GM12878 (cell line): ENCODE data around the gene DDO. TPM values are rescaled to one million over a fixed set of nuclear protein-coding genes. Genes with fewer than 3 reads are reported as not detected.

Experiments
- ATAC-seq: fragments of 200-7000 bp; cut with Tn5 transposase; 3 replicates; pipeline ENCODE4 v1.9.1; 2020; ENCODE audit warnings: mild to moderate bottlenecking, moderate library complexity
- BruUV-seq: library from RNA; stranded (reverse); fragments of 400-500 nt; replicated peaks from 2 replicates; lab custom pipeline; 2021; lab: Mats Ljungman, UMichigan
- CTCF ChIA-PET: fragments of 300-600 bp; sonication (Branson Sonifier 250); formaldehyde crosslinking; extraction: SDS; loops from one replicate; lab custom pipeline; 2021; ENCODE audit warnings: inconsistent platforms; lab: Yijun Ruan, JAX
- POLR2A ChIA-PET: fragments of 350-600 bp; formaldehyde crosslinking; extraction: SDS; loops from one replicate; lab custom pipeline; 2021; ENCODE audit warnings: inconsistent platforms; lab: Charles Lee
- RAD21 ChIA-PET: fragments of 300-600 bp; sonication (Branson Sonifier 250); formaldehyde crosslinking; loops from one replicate; lab custom pipeline; 2023; ENCODE audit warnings: antibody characterized with exemption; ENCODE audit not compliant: unreplicated experiment; lab: Charles Lee
- SMC1A ChIA-PET: fragments of 300-600 bp; sonication (Branson Sonifier 250); formaldehyde crosslinking; loops from one replicate; lab custom pipeline; 2023; ENCODE audit not compliant: unreplicated experiment, uncharacterized antibody; lab: Charles Lee
- DNase-seq: peaks from one replicate; pipeline ENCODE4 v3.0.0-alpha.2; 2011; ENCODE audit warnings: low read depth, low spot score
- FAIRE-seq: peaks from 3 replicates; lab custom pipeline; 2011; peaks lifted over from hg19 to GRCh38; lab: Jason Lieb, UNC
- H2AFZ ChIP-seq: 2 replicates; pipeline ENCODE4 v1.6.0; 2011; ENCODE audit warnings: low read depth, low read length, control low read depth; ENCODE audit not compliant: control insufficient read depth
- H3K27ac ChIP-seq: 2 replicates; pipeline ENCODE4 v1.5.1; 2011; ENCODE audit warnings: control low read depth; ENCODE audit not compliant: control insufficient read depth, insufficient read depth
- H3K27me3 ChIP-seq, 2 experiments: replicated peaks in 1 of 2; 2 replicates each; pipeline versions ENCODE4 v1.6.0 to v1.6.1; 2011; ENCODE audit warnings: low read length in 1 of 2; ENCODE audit not compliant: control insufficient read depth in 2 of 2, insufficient read depth in 2 of 2
- H3K36me3 ChIP-seq, 2 experiments: 2 replicates each; pipeline ENCODE4 v1.5.1; 2011; ENCODE audit warnings: low read length in 1 of 2; ENCODE audit not compliant: control insufficient read depth in 2 of 2, insufficient read depth in 2 of 2
- H3K4me1 ChIP-seq: 2 replicates; pipeline ENCODE4 v1.6.1; 2011; ENCODE audit warnings: mild to moderate bottlenecking, low read length, moderate library complexity, mixed read lengths; ENCODE audit not compliant: control insufficient read depth, insufficient read depth
- H3K4me2 ChIP-seq: 2 replicates; pipeline ENCODE4 v1.6.0; 2011; ENCODE audit warnings: control low read depth; ENCODE audit not compliant: control insufficient read depth, insufficient read depth
- H3K4me3 ChIP-seq: fragments of 200-600 bp; sonication (generic); 2 replicates; pipeline ENCODE4 v1.5.1; 2016
- H3K79me2 ChIP-seq: 2 replicates; pipeline ENCODE4 v1.6.0; 2011; ENCODE audit warnings: low read length; ENCODE audit not compliant: control insufficient read depth, insufficient read depth
- H3K9ac ChIP-seq: 2 replicates; pipeline ENCODE4 v1.8.0; 2011; ENCODE audit warnings: low read length, control low read depth, mixed read lengths; ENCODE audit not compliant: control insufficient read depth, insufficient read depth
- H3K9me3 ChIP-seq: replicated peaks from 3 replicates; pipeline ENCODE4 v1.5.1; 2011; ENCODE audit warnings: mild to moderate bottlenecking, low read length; ENCODE audit not compliant: control insufficient read depth, insufficient read depth
- H4K20me1 ChIP-seq: 2 replicates; pipeline ENCODE4 v1.6.0; 2011; ENCODE audit not compliant: control insufficient read depth, insufficient read depth
- CREB1 ChIP-seq: IDR thresholded peaks from 2 replicates; pipeline ENCODE4 v1.6.1; 2012; ENCODE audit warnings: low read depth, mild to moderate bottlenecking, inconsistent platforms
- FOXM1 ChIP-seq: IDR thresholded peaks from 2 replicates; pipeline ENCODE4 v1.6.1; 2012; ENCODE audit warnings: low read depth, mild to moderate bottlenecking, inconsistent platforms, low read length, moderate library complexity
- GATAD2B ChIP-seq: fragments of 450-650 bp; conservative IDR thresholded peaks from 2 replicates; pipeline ENCODE4 v1.6.1; 2017; ENCODE audit warnings: low read depth, mild to moderate bottlenecking, moderate library complexity
- MTA3 ChIP-seq: IDR thresholded peaks from 2 replicates; pipeline ENCODE4 v1.6.1; 2012; ENCODE audit warnings: low read length, inconsistent platforms, borderline replicate concordance
- PAX5 ChIP-seq: IDR thresholded peaks from 2 replicates; pipeline ENCODE4 v1.6.1; 2011; ENCODE audit warnings: low read depth, low read length, borderline replicate concordance
- RCOR1 ChIP-seq: conservative IDR thresholded peaks from 2 replicates; pipeline ENCODE4 v1.6.1; 2012; ENCODE audit warnings: low read depth, low read length, improper control_type of control experiment
- SPI1 ChIP-seq: IDR thresholded peaks from 2 replicates; pipeline ENCODE4 v1.6.1; 2011; ENCODE audit warnings: low read depth, mild to moderate bottlenecking, low read length, moderate library complexity, borderline replicate concordance; ENCODE audit not compliant: insufficient read depth
- SRF ChIP-seq, 2 experiments: IDR thresholded peaks; 2 replicates each; pipeline ENCODE4 v1.6.1; 2011; ENCODE audit warnings: low read depth in 2 of 2, low read length in 2 of 2, mild to moderate bottlenecking in 1 of 2, moderate library complexity in 1 of 2
- WGBS: methylation state at CpG from one replicate; pipeline ENCODE4 v1.1.6; 2016; ENCODE audit warnings: low lambda C conversion rate; ENCODE audit not compliant: insufficient replicate concordance, insufficient coverage; ENCODE audit errors: missing lambda C conversion rate; 5-methylcytosine and 5-hydroxymethylcytosine counted together
- in situ Hi-C: fragments of 300-500 bp; cut with MboI; formaldehyde crosslinking; loops from 9 replicates; pipeline ENCODE4 v1.14.3; 2018; ENCODE audit warnings: mixed read lengths
- intact Hi-C: fragments of 100-400 bp; cut with micrococcal nuclease; formaldehyde crosslinking; loops from one replicate; pipeline ENCODE4 v1.14.2; 2022; ENCODE audit not compliant: unreplicated experiment
- polyA plus RNA-seq, 11 experiments: library from polyadenylated mRNA; depleted of rRNA in 4 of 11; unstranded in 6 of 11; stranded (reverse) in 5 of 11; fragments of >200 nt; fragmentation: Nextera tagmentation in 4 of 11; fragmentation: Illumina TruSeq in 1 of 11; extraction: Ambion mirVana in 4 of 11; extraction: Trizol in 1 of 11; gene quantifications; 1 replicate in 1 of 11; 2 replicates in 10 of 11; pipeline versions ENCODE4 v1.2.1 to v1.2.3, GENCODE V29; 2011 to 2016; ENCODE audit warnings: inconsistent platforms in 2 of 11, missing spikeins in 2 of 11, low read depth in 1 of 11
- total RNA-seq, 4 experiments: library from RNA; depleted of rRNA in 3 of 4; stranded (reverse); fragments of >200 nt in 3 of 4; fragmentation: Illumina TruSeq in 1 of 4; extraction: Trizol in 1 of 4; gene quantifications; 2 replicates each; pipeline versions ENCODE4 v1.2.1 to v1.2.3, GENCODE V29; 2013 to 2021

The DDO gene
- total and polyA plus RNA-seq, 10 of the 15 experiments (the other 5 are each of a cell fraction or from before 2014, with no cell fraction given), result 0.04 to 0.14 (median 0.09) TPM; not detected in 6

DNA sequence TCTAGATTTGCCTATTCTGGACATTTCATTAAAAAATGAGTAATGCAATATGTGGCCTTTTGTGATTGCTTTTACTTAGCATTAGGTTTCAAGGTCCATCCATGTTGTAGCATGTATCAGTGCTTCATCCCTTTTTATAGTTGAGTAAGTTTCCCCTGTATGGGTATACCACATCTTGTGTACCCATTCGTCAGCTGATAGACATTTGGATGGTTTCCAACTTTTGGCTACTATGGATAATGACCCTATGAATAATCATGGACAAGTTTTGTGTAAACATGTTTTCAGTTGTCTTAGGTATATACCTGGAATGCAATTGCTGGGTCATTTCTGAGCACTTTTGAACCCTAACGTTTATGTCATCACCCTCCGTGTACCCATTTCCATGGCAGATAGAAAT is 72.6 kb downstream of the DDO start:
- no peak for ATAC-seq
- Histone ChIP-seq H2AFZ (no peak overlapping the region), H4K20me1 (no peaks in the 10 kb centered on the region), H3K79me2 (no peaks in the 10 kb centered on the region), H3K36me3 (no peaks in the 10 kb centered on the region), H3K4me2 (no peak overlapping the region), H3K27ac (no peak overlapping the region), H3K27me3 (no peaks in the 10 kb centered on the region), H3K9me3 (no peaks in the 10 kb centered on the region), H3K4me1 (no peaks in the 10 kb centered on the region), H3K4me3 (no peak overlapping the region), H3K9ac (no peak overlapping the region)
- no TSS peak for BruUV-seq
- POLR2A ChIA-PET, result no interaction called here
- in situ Hi-C loops (no loop called here), intact Hi-C loops (no loop called here)
- CTCF ChIA-PET, result no interaction called here
- no peak for FAIRE-seq
- SMC1A ChIA-PET, result no interaction called here
- 51% methylated on average over 3 of the region's 3 CpGs for WGBS
- DNase-seq, result no peak
- RAD21 ChIA-PET, result interaction anchor here (1.4 kb wide), 1 partner anchor 164 kb away, joined by 10 read pairs; no protein-coding TSS in a partner anchor
- TF ChIP-seq SPI1 (no peak), CREB1 (no peak), PAX5 (no peak), FOXM1 (no peak), MTA3 (no peak), RCOR1 (no peak), SRF (IDR thresholded peaks at IDR 0.05; ENCODE audit: low read depth in 2 of 2, low read length in 2 of 2) (no peak), GATAD2B (no peak)

Other genes with a start within 250 kb of the DDO start
- gene WASF1, start 235.9 kb downstream of the DDO start, total RNA-seq (2014; rRNA removed), result 1.7 and 2.1 TPM in 2 replicates
- 4.1 TPM in 2 replicates for gene WASF1, start 235.9 kb downstream of the DDO start, total RNA-seq (2014; rRNA removed; fragmentation: Illumina TruSeq; extraction: Trizol)
- gene WASF1, start 235.9 kb downstream of the DDO start, total RNA-seq (2021), result 5.5 and 7.7 TPM in 2 replicates
- gene WASF1, start 235.9 kb downstream of the DDO start, polyA plus RNA-seq (2011; rRNA removed), result 1.3 and 1.5 TPM in 2 replicates
- 10.2 and 11.8 TPM in 2 replicates for gene WASF1, start 235.9 kb downstream of the DDO start, polyA plus RNA-seq (2014; fragmentation: Illumina TruSeq; extraction: Trizol)
- gene WASF1, start 235.9 kb downstream of the DDO start, polyA plus RNA-seq (2014; fragmentation: Nextera tagmentation; extraction: Ambion mirVana), result 1 to 10 TPM; 1.7 to 3.5 TPM
- 5.0 TPM in 2 replicates for gene WASF1, start 235.9 kb downstream of the DDO start, polyA plus RNA-seq (2014; rRNA removed)
- 1 to 10 TPM; 8.7 to 9.7 TPM for gene WASF1, start 235.9 kb downstream of the DDO start, polyA plus RNA-seq (2016; fragmentation: Nextera tagmentation; extraction: Ambion mirVana)
- gene CDC40, start 235.1 kb downstream of the DDO start, total RNA-seq (2014; rRNA removed), result 22.0 and 25.7 TPM in 2 replicates
- gene CDC40, start 235.1 kb downstream of the DDO start, total RNA-seq (2014; rRNA removed; fragmentation: Illumina TruSeq; extraction: Trizol), result 35.5 and 36.2 TPM in 2 replicates
- 23.0 and 25.0 TPM in 2 replicates for gene CDC40, start 235.1 kb downstream of the DDO start, total RNA-seq (2021)
- gene CDC40, start 235.1 kb downstream of the DDO start, polyA plus RNA-seq (2011; rRNA removed), result 31.3 and 61.9 TPM in 2 replicates
- gene CDC40, start 235.1 kb downstream of the DDO start, polyA plus RNA-seq (2014; fragmentation: Illumina TruSeq; extraction: Trizol), result 27.3 and 37.3 TPM in 2 replicates
- gene CDC40, start 235.1 kb downstream of the DDO start, polyA plus RNA-seq (2014; fragmentation: Nextera tagmentation; extraction: Ambion mirVana), result 10 to 100 TPM; 24.5 to 28.1 TPM
- gene CDC40, start 235.1 kb downstream of the DDO start, polyA plus RNA-seq (2014; rRNA removed), result 14.1 and 20.1 TPM in 2 replicates
- 10 to 100 TPM; 24.1 to 27.2 TPM for gene CDC40, start 235.1 kb downstream of the DDO start, polyA plus RNA-seq (2016; fragmentation: Nextera tagmentation; extraction: Ambion mirVana)
- not detected in 2 replicates for gene METTL24, start 57.2 kb downstream of the DDO start, total RNA-seq (2014; rRNA removed)
- gene METTL24, start 57.2 kb downstream of the DDO start, total RNA-seq (2014; rRNA removed; fragmentation: Illumina TruSeq; extraction: Trizol), result not detected in 2 replicates
- gene METTL24, start 57.2 kb downstream of the DDO start, total RNA-seq (2021), result not detected in 2 replicates
- 0.17 and 0.20 TPM in 2 replicates for gene METTL24, start 57.2 kb downstream of the DDO start, polyA plus RNA-seq (2011; rRNA removed)
- gene METTL24, start 57.2 kb downstream of the DDO start, polyA plus RNA-seq (2014; fragmentation: Illumina TruSeq; extraction: Trizol), result not detected in 2 replicates
- gene METTL24, start 57.2 kb downstream of the DDO start, polyA plus RNA-seq (2014; fragmentation: Nextera tagmentation; extraction: Ambion mirVana), result not detected
- gene METTL24, start 57.2 kb downstream of the DDO start, polyA plus RNA-seq (2014; rRNA removed), result not detected in 2 replicates
- gene METTL24, start 57.2 kb downstream of the DDO start, polyA plus RNA-seq (2016; fragmentation: Nextera tagmentation; extraction: Ambion mirVana), result not detected
- gene SLC22A16, start 61.0 kb upstream of the DDO start, total RNA-seq (2014; rRNA removed), result not detected in 2 replicates
- gene SLC22A16, start 61.0 kb upstream of the DDO start, total RNA-seq (2014; rRNA removed; fragmentation: Illumina TruSeq; extraction: Trizol), result not detected in 2 replicates
- not detected in 2 replicates for gene SLC22A16, start 61.0 kb upstream of the DDO start, total RNA-seq (2021)
- not detected in 2 replicates for gene SLC22A16, start 61.0 kb upstream of the DDO start, polyA plus RNA-seq (2011; rRNA removed)
- gene SLC22A16, start 61.0 kb upstream of the DDO start, polyA plus RNA-seq (2014; fragmentation: Illumina TruSeq; extraction: Trizol), result not detected in 2 replicates
- not detected for gene SLC22A16, start 61.0 kb upstream of the DDO start, polyA plus RNA-seq (2014; fragmentation: Nextera tagmentation; extraction: Ambion mirVana)
- gene SLC22A16, start 61.0 kb upstream of the DDO start, polyA plus RNA-seq (2014; rRNA removed), result not detected in 2 replicates
- gene SLC22A16, start 61.0 kb upstream of the DDO start, polyA plus RNA-seq (2016; fragmentation: Nextera tagmentation; extraction: Ambion mirVana), result not detected